IMR-90 (cell line): ENCODE data around the gene SURF4. TPM values are rescaled to one million over a fixed set of nuclear protein-coding genes. Genes with fewer than 3 reads are reported as not detected.

Experiments used
- ATAC-seq: fragments of 200-7000 bp; cut with Tn5 transposase; 2 replicates; pipeline ENCODE4 v1.9.1; 2020; ENCODE audit warnings: low read depth, mild to moderate bottlenecking, moderate library complexity
- BruUV-seq: library from RNA; stranded (reverse); fragments of 400-500 nt; replicated peaks from 2 replicates; lab custom pipeline; 2021; lab: Mats Ljungman, UMichigan
- CTCF ChIA-PET: fragments of 300-600 bp; formaldehyde crosslinking; extraction: SDS; loops from one replicate; lab custom pipeline; 2021; ENCODE audit warnings: antibody characterized with exemption; lab: Yijun Ruan, JAX
- POLR2A ChIA-PET: fragments of 300-600 bp; sonication (Branson Sonifier 250); formaldehyde crosslinking; loops from one replicate; lab custom pipeline; 2022; ENCODE audit warnings: antibody characterized with exemption; ENCODE audit not compliant: unreplicated experiment; lab: Charles Lee
- DNase-seq: peaks from one replicate; pipeline ENCODE4 v3.0.0; 2013
- H2AFZ ChIP-seq: replicated peaks from 2 replicates; pipeline ENCODE3; 2013; ENCODE audit warnings: low read length, mild to moderate bottlenecking; ENCODE audit not compliant: poor library complexity
- H2AK5ac ChIP-seq: 2 replicates; pipeline ENCODE4 v1.6.1; 2013; ENCODE audit warnings: low read depth, low read length, inconsistent platforms
- H2AK9ac ChIP-seq: replicated peaks from 2 replicates; pipeline ENCODE3; 2013; ENCODE audit warnings: mild to moderate bottlenecking, low read depth, low read length, moderate library complexity; ENCODE audit not compliant: poor library complexity
- H2BK120ac ChIP-seq: 2 replicates; pipeline ENCODE4 v1.6.1; 2013; ENCODE audit warnings: low read depth, low read length, inconsistent platforms
- H2BK15ac ChIP-seq: 3 replicates; pipeline ENCODE4 v1.6.1; 2013; ENCODE audit warnings: low read depth, low read length, inconsistent platforms
- H2BK20ac ChIP-seq: 2 replicates; pipeline ENCODE4 v1.6.1; 2013; ENCODE audit warnings: low read depth, mild to moderate bottlenecking, inconsistent platforms, low read length, moderate library complexity
- H2BK5ac ChIP-seq: 2 replicates; pipeline ENCODE4 v1.6.1; 2013; ENCODE audit warnings: mild to moderate bottlenecking, low read depth, low read length, inconsistent platforms; ENCODE audit not compliant: poor library complexity, severe bottlenecking
- H3K14ac ChIP-seq: replicated peaks from 2 replicates; pipeline ENCODE4 v1.6.1; 2013; ENCODE audit warnings: low read depth, low read length, inconsistent platforms
- H3K18ac ChIP-seq: 2 replicates; pipeline ENCODE4 v1.6.1; 2013; ENCODE audit warnings: low read depth, low read length, control low read depth
- H3K23ac ChIP-seq: 2 replicates; pipeline ENCODE4 v1.6.1; 2013; ENCODE audit warnings: low read depth, low read length, inconsistent platforms
- H3K27ac ChIP-seq: 2 replicates; pipeline ENCODE4 v1.5.1; 2013; ENCODE audit warnings: mild to moderate bottlenecking, control low read depth, low read length; ENCODE audit not compliant: insufficient read depth
- H3K27me3 ChIP-seq: 2 replicates; pipeline ENCODE4 v1.6.1; 2013; ENCODE audit warnings: low read length; ENCODE audit not compliant: control insufficient read depth, insufficient read depth
- H3K36me3 ChIP-seq: 2 replicates; pipeline ENCODE4 v1.6.1; 2013; ENCODE audit warnings: low read length, mixed read lengths; ENCODE audit not compliant: control insufficient read depth, insufficient read depth
- H3K4ac ChIP-seq: 2 replicates; pipeline ENCODE4 v1.6.1; 2013; ENCODE audit warnings: low read depth, low read length, inconsistent platforms
- H3K4me1 ChIP-seq: 2 replicates; pipeline ENCODE4 v1.6.1; 2013; ENCODE audit warnings: low read length, mixed read lengths; ENCODE audit not compliant: control insufficient read depth, insufficient read depth
- H3K4me2 ChIP-seq: 2 replicates; pipeline ENCODE4 v1.6.1; 2013; ENCODE audit warnings: low read depth, mild to moderate bottlenecking, control low read depth, low read length, moderate library complexity
- H3K4me3 ChIP-seq: 2 replicates; pipeline ENCODE4 v1.5.1; 2013; ENCODE audit warnings: low read depth, mild to moderate bottlenecking, control low read depth, low read length, moderate library complexity; ENCODE audit not compliant: insufficient read depth
- H3K56ac ChIP-seq: 2 replicates; pipeline ENCODE4 v1.6.1; 2013; ENCODE audit warnings: low read length, inconsistent platforms; ENCODE audit not compliant: insufficient read depth; ENCODE audit errors: extremely low read depth
- H3K79me1 ChIP-seq, 2 experiments: 2 replicates each; pipeline ENCODE4 v1.6.1; 2013; ENCODE audit warnings: low read length in 2 of 2, inconsistent platforms in 1 of 2, low read depth in 1 of 2
- H3K9ac ChIP-seq: 2 replicates; pipeline ENCODE4 v1.6.1; 2013; ENCODE audit warnings: low read depth, low read length, control low read depth
- H3K9me1 ChIP-seq: 2 replicates; pipeline ENCODE4 v1.6.1; 2013; ENCODE audit warnings: low read length, inconsistent platforms; ENCODE audit not compliant: insufficient read depth
- H3K9me3 ChIP-seq: 2 replicates; pipeline ENCODE4 v1.6.1; 2013; ENCODE audit warnings: low read length; ENCODE audit not compliant: control insufficient read depth, insufficient read depth
- H4K20me1 ChIP-seq: 2 replicates; pipeline ENCODE4 v1.6.1; 2013; ENCODE audit warnings: low read length, inconsistent platforms; ENCODE audit not compliant: insufficient read depth
- H4K5ac ChIP-seq: 2 replicates; pipeline ENCODE4 v1.6.1; 2013; ENCODE audit warnings: mild to moderate bottlenecking, low read depth, low read length, control low read depth
- H4K8ac ChIP-seq, 2 experiments: 2 replicates each; pipeline ENCODE4 v1.6.1; 2013; ENCODE audit warnings: low read depth in 2 of 2, low read length in 2 of 2, control low read depth in 1 of 2, inconsistent platforms in 1 of 2
- H4K91ac ChIP-seq: 2 replicates; pipeline ENCODE4 v1.6.1; 2013; ENCODE audit warnings: low read depth, low read length, inconsistent platforms; ENCODE audit not compliant: insufficient read depth
- POLR2A ChIP-seq: IDR thresholded peaks from 2 replicates; pipeline ENCODE4 v1.6.1; 2012; ENCODE audit warnings: mild to moderate bottlenecking, low read depth, low read length
- RAD21 ChIP-seq: IDR thresholded peaks from 2 replicates; pipeline ENCODE4 v1.6.1; 2012; ENCODE audit warnings: low read length, improper control_type of control experiment
- RCOR1 ChIP-seq: IDR thresholded peaks from 2 replicates; pipeline ENCODE4 v1.6.1; 2012; ENCODE audit warnings: mild to moderate bottlenecking, low read length, improper control_type of control experiment; ENCODE audit not compliant: insufficient replicate concordance
- WGBS, 2 experiments: methylation state at CpG; one replicate each; pipeline versions ENCODE4 v1.1.5 to v1.1.7; 2013; ENCODE audit warnings: missing lambda C conversion rate in 2 of 2; ENCODE audit not compliant: insufficient read length in 1 of 2; ENCODE audit errors: extremely low coverage in 2 of 2; 5-methylcytosine and 5-hydroxymethylcytosine counted together
- dilution Hi-C: fragments of 300-500 bp; cut with HindIII; formaldehyde crosslinking; loops from one replicate; pipeline ENCODE4 v1.14.3; 2018; ENCODE audit warnings: low sequenced_read_pairs; ENCODE audit not compliant: unreplicated experiment
- in situ Hi-C: fragments of 300-500 bp; cut with MboI; formaldehyde crosslinking; loops from 3 replicates; pipeline ENCODE4 v1.14.3; 2019; ENCODE audit warnings: low sequenced_read_pairs, inconsistent platforms, mixed read lengths
- intact Hi-C: fragments of 100-400 bp; cut with micrococcal nuclease; formaldehyde crosslinking; loops from 2 replicates; pipeline ENCODE4 v1.10.0; 2022
- polyA plus RNA-seq, 3 experiments: library from polyadenylated mRNA; depleted of rRNA; stranded (reverse); fragments of >200 nt; gene quantifications; 2 replicates each; pipeline ENCODE4 v1.2.3, GENCODE V29; 2012; ENCODE audit warnings: low replicate concordance in 1 of 3
- total RNA-seq: library from RNA; depleted of rRNA; stranded (reverse); fragments of >200 nt; gene quantifications from 2 replicates; pipeline ENCODE4 v1.2.3, GENCODE V29; 2012

The SURF4 gene
- total and polyA plus RNA-seq, 2 of the 4 experiments (the other 2 are of a cell fraction): 307 to 532 TPM

- Histone ChIP-seq H3K9me3 (no peaks in the 10 kb centered on the region), H3K79me1 (no peaks in the 10 kb centered on the region), H2AFZ (no peak overlapping the region), H2BK120ac (no peak overlapping the region), H3K9ac (no peak overlapping the region), H3K4ac (no peak overlapping the region), H4K8ac (no peak overlapping the region), H4K91ac (no peak overlapping the region), H3K27me3 (peaks cover 15% of the 10 kb centered on the region), H3K4me2 (no peak overlapping the region), H3K23ac (no peak overlapping the region), H2BK15ac (no peak overlapping the region), H2AK5ac (no peak overlapping the region), H3K36me3 (no peaks in the 10 kb centered on the region), H4K20me1 (no peaks in the 10 kb centered on the region; the same call in 1 of the 2 replicates), H2BK5ac (no peak overlapping the region), H3K27ac (no peak overlapping the region), H3K18ac (no peak overlapping the region), H2BK20ac (no peak overlapping the region), H3K14ac (no peak overlapping the region), H3K56ac (no peak overlapping the region), H4K5ac (no peak overlapping the region), H2AK9ac (no peak overlapping the region), H3K4me1 (no peaks in the 10 kb centered on the region), H3K4me3 (no peak overlapping the region), H3K9me1 (no peaks in the 10 kb centered on the region)
- 82% methylated on average over 12 of the region's 13 CpGs; no CpG with 5 or more reads in 1 of the 2 experiments for WGBS, 2 experiments
- ChIA-PET CTCF (no interaction called here), POLR2A (interaction anchor here (0.7 kb wide), 1 partner anchor 134 kb away, joined by 7 read pairs; no protein-coding TSS in a partner anchor)
- no TSS peak for BruUV-seq
- in situ Hi-C loops: no loop called here
- dilution Hi-C loops: no loop called here
- intact Hi-C loops: no loop called here
- DNase-seq (no peak), ATAC-seq (no peak)
- no peak for TF ChIP-seq POLR2A
- TF ChIP-seq RAD21: no peak
- TF ChIP-seq RCOR1: no peak
These were observed 13.7 kb upstream of the SURF4 start for GRCh38 chr9:133389562-133389961.
